ENCODE results near the gene ZSCAN20. TPM values are rescaled to one million over a fixed set of nuclear protein-coding genes. Genes with fewer than 3 reads are reported as not detected.

Gene ZSCAN20
- total RNA-seq, 4 donors from 2014 or later: 3.7 to 5.7 (median 4.7) TPM

DNA sequence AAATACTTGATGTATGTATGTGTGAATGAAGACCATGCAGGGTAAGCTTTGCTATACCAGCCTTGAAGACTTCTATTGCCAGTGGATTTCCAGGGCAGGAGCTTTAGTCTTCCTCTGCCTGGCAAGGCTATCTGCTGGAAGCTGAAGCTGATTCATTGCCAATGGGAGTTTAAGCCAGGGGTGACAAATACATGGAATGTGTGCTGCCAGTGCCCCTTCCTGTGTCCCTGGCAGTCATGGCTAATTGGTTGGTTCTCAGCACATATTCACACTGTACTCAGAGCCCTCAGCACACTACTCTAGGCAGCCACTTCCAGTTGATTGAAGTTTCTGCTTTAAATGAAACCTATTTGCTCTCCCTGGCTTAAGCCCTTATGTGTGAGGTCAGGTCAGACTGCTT lies 1.5 kb downstream of the ZSCAN20 start:
- no peaks in the 10 kb centered on the region for H3K36me3 ChIP-seq
- intact Hi-C loops (cut with DNase I; ENCODE audit: low total_unique reads) (no loop called here), in situ Hi-C loops (cut with MboI; ENCODE audit: low pct_ligation_motif_present in 1 of 4, low pct_unique_long_range_greater_than_20kb in 1 of 4, low sequenced_read_pairs in 3 of 4) (loop anchor here in 2 of 4 donors (10.0 to 25.0 kb wide), 3 partner anchors 112 to 187 kb away; no protein-coding TSS in a partner anchor)
- no peak overlapping the region for H3K27ac ChIP-seq
- no peaks in the 10 kb centered on the region for H3K27me3 ChIP-seq
- H3K4me3 ChIP-seq: no peak overlapping the region
- TF ChIP-seq POLR2A (IDR thresholded peaks at IDR 0.05) (no peak), POLR2AphosphoS5 (IDR thresholded peaks at IDR 0.05) (no peak), EP300 (IDR thresholded peaks at IDR 0.05; ENCODE audit: low read depth) (no peak)
- TF ChIP-seq, protein P1, sequence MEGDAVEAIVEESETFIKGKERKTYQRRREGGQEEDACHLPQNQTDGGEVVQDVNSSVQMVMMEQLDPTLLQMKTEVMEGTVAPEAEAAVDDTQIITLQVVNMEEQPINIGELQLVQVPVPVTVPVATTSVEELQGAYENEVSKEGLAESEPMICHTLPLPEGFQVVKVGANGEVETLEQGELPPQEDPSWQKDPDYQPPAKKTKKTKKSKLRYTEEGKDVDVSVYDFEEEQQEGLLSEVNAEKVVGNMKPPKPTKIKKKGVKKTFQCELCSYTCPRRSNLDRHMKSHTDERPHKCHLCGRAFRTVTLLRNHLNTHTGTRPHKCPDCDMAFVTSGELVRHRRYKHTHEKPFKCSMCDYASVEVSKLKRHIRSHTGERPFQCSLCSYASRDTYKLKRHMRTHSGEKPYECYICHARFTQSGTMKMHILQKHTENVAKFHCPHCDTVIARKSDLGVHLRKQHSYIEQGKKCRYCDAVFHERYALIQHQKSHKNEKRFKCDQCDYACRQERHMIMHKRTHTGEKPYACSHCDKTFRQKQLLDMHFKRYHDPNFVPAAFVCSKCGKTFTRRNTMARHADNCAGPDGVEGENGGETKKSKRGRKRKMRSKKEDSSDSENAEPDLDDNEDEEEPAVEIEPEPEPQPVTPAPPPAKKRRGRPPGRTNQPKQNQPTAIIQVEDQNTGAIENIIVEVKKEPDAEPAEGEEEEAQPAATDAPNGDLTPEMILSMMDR (IDR thresholded peaks at IDR 0.05): no peak
- H3K4me1 ChIP-seq: peaks cover 5 to 30% (median 15%) of the 10 kb centered on the region in 4 donors
- DNase-seq: no peak
- H3K9me3 ChIP-seq: no peaks in the 10 kb centered on the region

DNA sequence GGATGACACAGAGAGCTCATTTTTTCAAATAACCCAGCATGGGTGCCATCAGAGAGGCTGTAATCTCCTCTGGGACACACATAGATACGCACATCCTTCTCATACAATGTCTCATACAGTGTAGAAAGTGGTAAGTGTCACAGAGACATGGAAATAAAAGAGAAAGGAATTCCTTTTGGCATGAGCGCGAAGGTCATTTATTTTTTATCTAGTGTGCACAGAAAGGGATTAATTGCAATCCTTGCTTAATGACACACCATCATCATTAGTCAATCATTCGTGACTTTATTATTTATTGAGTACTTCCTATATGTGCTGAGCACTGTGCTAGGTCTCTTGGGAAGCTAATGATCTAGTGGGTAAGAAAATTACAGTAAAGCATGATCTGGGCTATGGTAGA lies 5.0 kb downstream of the ZSCAN20 start:
- H3K9me3 ChIP-seq: no peaks in the 10 kb centered on the region
- no peak for DNase-seq
- H3K36me3 ChIP-seq: no peaks in the 10 kb centered on the region
- intact Hi-C loops (cut with DNase I; ENCODE audit: low total_unique reads): no loop called here
- H3K27me3 ChIP-seq: no peaks in the 10 kb centered on the region
- TF ChIP-seq POLR2A (IDR thresholded peaks at IDR 0.05) (no peak), EP300 (IDR thresholded peaks at IDR 0.05; ENCODE audit: low read depth) (no peak), POLR2AphosphoS5 (IDR thresholded peaks at IDR 0.05) (no peak)
- TF ChIP-seq, protein P1 (IDR thresholded peaks at IDR 0.05): no peak
- H3K27ac ChIP-seq: no peak overlapping the region
- H3K4me3 ChIP-seq: no peak overlapping the region
- in situ Hi-C loops (cut with MboI; ENCODE audit: low pct_ligation_motif_present in 1 of 4, low pct_unique_long_range_greater_than_20kb in 1 of 4, low sequenced_read_pairs in 3 of 4): loop anchor here in 1 of 4 donors (10.0 kb wide), 1 partner anchor 183 kb away; no protein-coding TSS in a partner anchor
- peaks cover 5 to 12% (median 8%) of the 10 kb centered on the region in 4 donors for H3K4me1 ChIP-seq
- 67 to 98% methylated on average over 3 to 4 of the region's 4 CpGs for WGBS, 2 donors (ENCODE audit: low coverage in 1 of 2)

DNA sequence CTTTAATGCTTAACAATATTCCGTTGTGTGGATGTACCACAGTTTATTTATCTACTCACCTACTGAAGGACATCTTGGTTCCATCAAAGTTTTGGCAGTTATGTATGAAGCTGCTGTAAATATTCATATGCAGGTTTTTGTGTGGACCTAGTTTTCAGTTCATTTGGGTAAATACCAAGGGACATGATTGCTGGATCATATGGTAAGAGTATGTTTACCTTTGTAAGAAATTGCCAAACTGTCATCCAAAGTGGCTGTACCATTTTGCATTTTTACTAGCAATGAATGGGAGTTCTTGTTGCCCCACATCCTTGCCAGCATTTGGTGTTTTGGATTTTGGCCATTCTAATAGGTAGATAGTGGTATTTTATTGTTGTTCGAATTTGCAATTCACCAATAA lies 10.0 kb downstream of the ZSCAN20 start:
- Histone ChIP-seq H3K4me1 (no peaks in the 10 kb centered on the region), H3K4me3 (no peak overlapping the region), H3K9me3 (no peaks in the 10 kb centered on the region), H3K27ac (no peak overlapping the region), H3K27me3 (no peaks in the 10 kb centered on the region), H3K36me3 (peaks cover 0 to 4% (median 0%) of the 10 kb centered on the region in 4 donors)
- DNase-seq: no peak
- in situ Hi-C loops (cut with MboI; ENCODE audit: low pct_ligation_motif_present in 1 of 4, low pct_unique_long_range_greater_than_20kb in 1 of 4, low sequenced_read_pairs in 3 of 4) (no loop called here), intact Hi-C loops (cut with DNase I; ENCODE audit: low total_unique reads) (no loop called here)
- TF ChIP-seq POLR2AphosphoS5 (IDR thresholded peaks at IDR 0.05) (no peak), POLR2A (IDR thresholded peaks at IDR 0.05) (no peak), EP300 (IDR thresholded peaks at IDR 0.05; ENCODE audit: low read depth) (no peak)
- TF ChIP-seq, protein P1 (IDR thresholded peaks at IDR 0.05): no peak
- 96 to 97% methylated on average over 2 of the region's 2 CpGs for WGBS, 2 donors (ENCODE audit: low coverage in 1 of 2)

DNA sequence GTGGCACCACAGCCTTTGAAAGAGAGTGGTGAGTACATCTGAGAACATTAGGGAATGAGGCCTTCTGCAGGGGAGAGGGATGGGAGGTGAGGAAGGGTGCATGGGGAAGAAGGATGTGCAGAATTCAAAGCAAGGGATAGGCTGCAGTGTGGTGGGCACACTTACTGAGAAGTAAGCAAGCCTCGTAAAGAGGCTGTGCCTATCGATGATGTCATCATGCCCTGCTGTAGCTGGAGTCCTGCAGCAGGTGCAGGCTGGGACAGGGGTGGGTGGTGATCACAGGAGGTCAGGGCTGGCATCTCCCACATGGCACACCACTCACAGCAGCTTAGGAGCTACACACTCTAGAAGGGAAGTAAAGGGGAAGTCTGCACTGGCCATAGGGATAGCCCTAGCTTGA lies 16.2 kb downstream of the ZSCAN20 start:
- intact Hi-C loops (cut with DNase I; ENCODE audit: low total_unique reads): no loop called here

More for the DNA sequence above, 16.2 kb downstream of the ZSCAN20 start:
- H3K4me3 ChIP-seq: no peak overlapping the region
- no peaks in the 10 kb centered on the region for H3K27me3 ChIP-seq
- DNase-seq: no peak
- no peaks in the 10 kb centered on the region for H3K4me1 ChIP-seq
- H3K36me3 ChIP-seq: peaks cover 0 to 45% (median 22%) of the 10 kb centered on the region in 4 donors
- no peak overlapping the region for H3K27ac ChIP-seq
- H3K9me3 ChIP-seq: peaks cover 3 to 6% of the 10 kb centered on the region in 2 donors
- WGBS, 2 donors (ENCODE audit: low coverage in 1 of 2): 88% methylated on average over 2 of the region's 2 CpGs; no CpG with 5 or more reads in 1 of the 2 donors
- TF ChIP-seq POLR2AphosphoS5 (IDR thresholded peaks at IDR 0.05) (no peak), POLR2A (IDR thresholded peaks at IDR 0.05) (no peak), EP300 (IDR thresholded peaks at IDR 0.05; ENCODE audit: low read depth) (no peak)
- TF ChIP-seq, protein P1 (IDR thresholded peaks at IDR 0.05): no peak
- in situ Hi-C loops (cut with MboI; ENCODE audit: low pct_ligation_motif_present in 1 of 4, low pct_unique_long_range_greater_than_20kb in 1 of 4, low sequenced_read_pairs in 3 of 4): no loop called here

Measured in transverse colon (tissue), 4 donors.